ENCODE data around the gene MRPS24.
"Not testable (repeated sequence)": the region's sequence is repeated elsewhere in the genome, so short reads cannot be mapped to it uniquely, and the experiment has no call there.

MRPS24 gene

DNA sequence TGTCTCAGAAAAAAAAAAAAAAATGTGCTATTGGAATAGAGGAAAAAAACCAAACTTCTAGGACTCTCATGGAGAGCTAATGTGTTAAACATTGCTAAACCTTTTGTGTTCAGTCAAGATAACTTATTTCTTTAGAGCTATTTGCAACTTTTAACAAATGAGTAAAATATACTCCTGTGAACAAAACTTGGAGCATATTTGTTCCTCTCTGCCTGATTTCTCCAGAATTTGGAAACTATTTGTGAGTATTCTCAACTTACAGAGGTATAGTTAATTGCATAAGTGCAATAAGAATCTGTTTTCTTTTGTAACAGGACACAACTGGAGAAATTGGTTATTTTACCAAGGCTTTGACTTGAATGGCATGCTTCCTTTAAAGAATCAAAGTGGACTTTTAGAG lies 38.4 kb downstream of the MRPS24 start:
- not testable (repeated sequence) for DNase-seq

GRCh38 chr7:43825391-43825808 lies 43.9 kb downstream of the MRPS24 start:
- no peak for DNase-seq

- no peak for DNase-seq
Measured at GRCh38 chr7:43824963-43825362, 44.4 kb downstream of the MRPS24 start.

GRCh38 chr7:43824513-43824912 lies 44.8 kb downstream of the MRPS24 start:
- DNase-seq, result not testable (repeated sequence)

- no peak for DNase-seq
Measured at GRCh38 chr7:43823941-43824340, 45.4 kb downstream of the MRPS24 start.

GRCh38 chr7:43823425-43823824 lies 45.9 kb downstream of the MRPS24 start:
- DNase-seq, result not testable (repeated sequence)
